HG02981 (cell line): Measurements from ENCODE around the gene CSF1.
A peak's percentile ranks its signal among the peaks of the same experiment; 100 is the strongest.

Source experiments
- ATAC-seq: cut with Tn5 transposase; IDR thresholded peaks from one replicate; pipeline ENCODE4 v1.9.1; 2021; ENCODE audit warnings: mild to moderate bottlenecking, moderate library complexity; ENCODE audit not compliant: unreplicated experiment

CSF1 gene

DNA sequence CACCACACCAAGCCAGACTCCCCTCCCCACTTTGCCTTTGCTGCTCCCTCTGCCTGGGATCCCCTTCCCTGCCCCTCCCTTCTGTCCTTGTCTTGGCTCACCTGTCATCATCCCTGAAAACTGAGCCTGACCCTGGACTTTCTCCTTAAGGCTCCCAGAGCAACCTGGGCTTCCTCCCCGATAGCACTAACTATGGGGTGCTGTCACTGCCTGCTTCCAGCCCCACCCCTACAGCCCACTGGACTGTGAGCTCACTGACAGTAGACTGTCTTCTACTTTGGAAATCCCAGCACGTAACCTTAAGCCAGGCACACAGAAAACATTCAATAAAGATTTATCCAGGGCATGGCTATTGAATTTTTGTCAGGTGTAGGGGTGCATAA lies 9.5 kb upstream of the CSF1 start:
- no peak for ATAC-seq

DNA sequence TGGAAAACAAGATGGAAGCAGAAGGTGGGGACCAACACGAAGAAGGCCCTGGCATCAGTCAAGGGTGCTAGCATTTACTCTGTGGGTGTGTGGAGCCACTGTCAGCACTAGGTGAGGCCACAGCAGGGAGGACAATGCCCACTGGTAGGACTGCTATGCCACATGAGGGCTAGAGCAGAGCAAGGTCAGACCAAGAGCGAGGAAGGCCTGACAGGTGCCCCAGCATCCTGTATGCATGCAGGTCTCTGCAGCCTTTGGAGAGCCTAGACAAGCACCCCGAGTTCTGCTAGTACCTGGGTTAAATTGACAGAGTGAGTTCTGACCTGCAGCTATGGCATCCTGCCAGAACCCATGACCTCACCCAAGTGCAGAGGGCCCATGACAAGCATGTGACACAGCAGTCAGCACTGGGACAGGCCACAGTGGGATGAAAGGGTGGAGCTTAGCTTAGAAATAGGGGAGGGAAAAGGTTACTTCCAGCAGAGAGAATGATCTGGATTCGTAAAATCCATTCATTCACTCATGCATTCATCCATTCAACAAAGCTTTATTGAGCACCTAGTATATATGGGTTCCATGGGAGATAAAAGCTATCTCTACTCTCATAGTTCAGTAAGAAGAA lies 9.0 kb upstream of the CSF1 start:
- no peak for ATAC-seq

DNA sequence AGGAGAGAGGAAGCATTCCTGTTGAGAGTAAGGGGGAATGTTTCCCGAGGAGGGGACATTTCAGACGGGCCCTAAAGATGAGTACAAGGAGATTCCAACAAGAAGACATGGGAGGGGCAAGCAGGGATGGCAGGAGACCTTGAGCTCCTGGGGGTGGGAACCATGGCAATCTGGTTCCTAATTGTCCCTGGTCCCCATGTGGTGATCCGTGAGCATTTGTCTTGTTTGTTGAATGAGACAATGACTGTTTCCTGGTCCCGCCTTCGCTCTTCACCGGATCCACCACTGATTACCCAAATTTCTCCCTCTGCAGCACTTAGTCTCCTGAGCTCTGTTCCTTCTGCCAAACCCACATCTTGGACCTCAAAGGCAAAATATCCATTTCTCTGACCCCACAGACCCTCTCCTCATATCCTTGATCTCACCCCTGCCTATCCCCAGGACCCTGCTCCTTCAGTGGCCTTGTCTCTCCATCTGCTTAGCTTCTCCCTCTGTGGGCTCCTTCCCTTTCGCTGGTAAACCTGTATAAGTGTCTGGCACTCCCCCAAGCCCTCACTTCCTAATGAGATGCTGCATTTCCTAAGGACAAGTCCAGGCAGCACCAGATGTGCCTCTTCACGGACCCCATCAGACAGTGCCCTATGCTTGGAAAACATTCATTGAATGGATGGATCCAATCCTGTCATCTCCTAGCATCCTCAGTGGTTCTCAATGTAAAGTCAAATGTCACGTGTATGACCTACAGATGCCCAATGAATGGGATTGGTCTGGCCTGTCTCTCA lies 8.3 kb upstream of the CSF1 start:
- ATAC-seq, result no peak

DNA sequence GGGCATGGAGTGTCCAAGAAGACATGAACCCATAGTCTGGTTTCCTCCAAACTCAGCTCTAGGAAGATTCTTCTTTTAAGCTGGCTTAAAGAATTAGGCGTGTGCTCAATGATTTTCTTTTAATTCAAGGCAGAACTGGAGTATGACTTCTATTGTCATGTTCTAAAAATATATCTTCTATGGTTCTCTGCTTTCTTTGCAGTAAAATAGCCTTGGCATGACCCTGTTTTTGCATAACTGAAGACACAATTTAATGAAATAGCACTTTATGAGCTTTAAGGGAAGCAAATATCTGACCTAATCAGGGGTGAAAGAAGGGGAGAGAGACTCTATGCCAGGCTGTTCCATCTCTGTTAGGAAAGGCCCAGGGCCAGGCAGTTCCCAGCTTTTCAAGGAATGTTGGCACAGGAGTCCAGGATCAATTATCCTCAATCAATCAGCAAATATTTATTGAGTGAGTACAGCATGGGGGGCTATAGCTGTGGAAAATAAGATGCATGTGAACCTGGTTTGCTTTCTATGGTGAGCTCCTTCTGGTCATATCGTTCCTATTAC lies 7.2 kb upstream of the CSF1 start:
- no peak for ATAC-seq

DNA sequence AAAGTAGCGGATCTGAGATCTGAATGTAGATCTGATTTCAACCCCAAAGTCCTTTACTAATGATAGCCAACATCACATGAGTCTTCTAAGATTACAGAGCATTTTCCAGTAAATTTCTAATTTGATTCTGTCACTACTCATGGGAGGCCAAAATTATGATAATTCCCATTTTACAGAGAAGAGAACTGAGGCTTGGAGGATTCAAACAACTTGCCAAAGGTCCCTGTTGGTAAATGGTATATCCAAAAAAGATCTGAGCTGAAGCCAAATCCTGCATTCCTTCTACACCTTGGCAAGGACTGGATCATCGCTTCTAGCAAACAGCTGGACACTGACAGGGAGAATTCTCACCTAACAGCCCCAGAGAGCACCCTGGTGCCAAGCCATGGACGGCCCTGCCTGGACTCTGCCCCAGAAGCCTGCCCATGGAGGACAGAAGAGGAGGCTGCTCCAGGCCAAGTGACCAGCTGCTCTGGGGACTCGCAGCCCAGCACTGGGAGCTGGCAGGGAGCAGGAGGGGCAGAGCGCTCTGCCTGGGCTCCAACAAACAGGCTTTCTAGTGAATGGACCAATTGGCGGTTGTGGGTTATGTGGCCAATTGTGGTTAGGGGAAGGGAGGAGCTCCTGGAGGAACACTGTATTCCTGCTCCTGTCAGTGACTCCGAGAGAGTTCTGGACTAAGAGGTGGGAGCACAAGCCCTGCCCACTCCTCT lies 6.4 kb upstream of the CSF1 start:
- ATAC-seq, result no peak

DNA sequence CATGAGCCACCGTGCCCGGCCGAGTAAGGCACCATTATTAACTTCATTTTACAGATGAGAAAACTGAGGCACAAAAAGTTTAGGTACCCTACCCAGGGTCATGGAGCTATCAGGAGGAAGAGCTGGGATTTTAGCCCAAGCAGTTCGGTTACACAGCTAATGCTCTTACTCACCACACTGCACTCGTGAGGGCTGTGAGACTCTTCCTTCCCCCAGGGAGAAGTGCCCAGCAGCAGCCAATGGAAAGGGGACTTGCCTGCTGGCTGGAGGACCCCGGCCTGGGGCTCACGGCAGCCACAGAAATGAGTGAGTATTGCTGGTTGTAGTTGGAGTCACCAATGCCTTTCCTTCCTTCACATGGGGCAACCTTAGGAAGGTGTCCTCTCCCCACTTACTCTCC lies 5.2 kb upstream of the CSF1 start:
- ATAC-seq, result no peak

DNA sequence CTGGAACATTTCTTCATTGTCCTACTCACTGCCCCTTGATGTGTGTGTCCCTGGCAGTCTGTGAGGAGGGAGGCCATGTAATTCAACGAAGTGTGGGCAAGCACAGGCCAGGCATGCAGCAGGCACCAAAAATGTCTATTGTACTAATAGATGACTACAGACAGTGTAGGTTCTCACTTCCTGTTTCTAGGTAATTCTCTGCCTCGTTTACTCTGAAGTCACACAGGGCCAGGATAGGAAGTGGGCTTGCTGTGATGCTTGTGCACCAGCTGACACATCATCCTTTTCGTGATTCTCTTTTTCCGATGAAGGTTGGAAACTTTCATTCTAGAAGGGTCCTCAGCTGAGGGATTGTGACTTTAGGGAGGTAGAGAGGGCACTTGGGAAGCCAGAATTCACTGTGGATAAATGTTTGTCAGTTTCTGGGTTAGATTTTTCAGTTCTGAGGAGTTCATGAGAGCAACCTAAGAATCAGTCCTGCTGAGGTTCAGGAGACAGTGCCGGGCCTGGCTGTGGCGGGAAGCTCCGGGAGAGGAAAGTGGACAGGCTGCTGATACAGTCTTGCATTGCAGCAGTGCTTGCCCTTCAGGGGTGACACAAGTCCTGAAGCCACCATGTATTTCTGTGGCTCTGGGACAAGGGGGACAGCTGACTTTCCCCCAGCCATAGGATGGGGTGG lies 4.3 kb upstream of the CSF1 start:
- ATAC-seq, result peak; percentile 86

DNA sequence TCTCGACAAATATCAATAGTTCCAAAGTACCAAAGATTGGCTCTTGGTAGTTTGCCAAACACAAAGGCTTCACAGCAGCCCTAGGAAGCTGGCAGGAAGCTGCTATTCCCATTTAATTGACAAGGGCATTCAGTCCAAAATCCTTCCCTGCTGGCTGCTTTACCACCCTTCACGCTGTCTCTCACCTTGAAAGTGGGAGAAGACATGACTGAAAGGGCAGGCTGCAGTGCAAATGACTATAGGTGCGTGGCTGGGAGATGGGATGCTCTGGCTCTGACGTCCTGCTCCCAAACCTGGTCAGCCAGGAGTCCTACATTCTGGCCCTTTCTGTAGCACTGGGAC lies 3.8 kb upstream of the CSF1 start:
- ATAC-seq, result no peak

DNA sequence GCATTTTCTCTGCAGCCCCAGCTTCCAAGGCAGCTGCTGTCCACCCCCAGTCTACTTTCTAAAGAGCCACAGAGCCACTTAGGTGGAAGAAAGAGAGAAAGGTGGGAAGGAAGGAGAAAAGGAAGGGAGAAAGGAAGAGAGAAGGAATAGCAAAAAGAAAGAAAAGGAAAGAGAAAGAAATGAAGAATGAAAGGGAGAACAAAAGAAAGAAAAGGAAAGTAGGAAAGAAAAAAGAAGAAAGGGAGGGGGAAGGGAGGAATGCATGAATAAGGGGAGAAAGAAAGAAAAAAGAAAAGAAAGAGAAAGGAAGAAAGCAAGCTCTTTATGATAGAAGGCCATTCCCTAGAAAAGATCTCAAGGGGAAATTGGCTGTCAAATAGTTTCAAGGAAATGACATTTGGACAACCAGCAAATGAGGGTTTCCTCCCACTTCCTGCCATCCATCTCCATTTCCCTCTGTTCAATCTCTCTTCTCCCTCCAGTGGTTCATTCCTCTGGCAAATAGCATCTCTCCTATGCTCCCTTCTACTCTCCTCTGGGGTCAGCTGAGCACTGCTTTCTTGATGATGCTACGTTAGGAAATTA lies 3.4 kb upstream of the CSF1 start:
- ATAC-seq, result no peak

DNA sequence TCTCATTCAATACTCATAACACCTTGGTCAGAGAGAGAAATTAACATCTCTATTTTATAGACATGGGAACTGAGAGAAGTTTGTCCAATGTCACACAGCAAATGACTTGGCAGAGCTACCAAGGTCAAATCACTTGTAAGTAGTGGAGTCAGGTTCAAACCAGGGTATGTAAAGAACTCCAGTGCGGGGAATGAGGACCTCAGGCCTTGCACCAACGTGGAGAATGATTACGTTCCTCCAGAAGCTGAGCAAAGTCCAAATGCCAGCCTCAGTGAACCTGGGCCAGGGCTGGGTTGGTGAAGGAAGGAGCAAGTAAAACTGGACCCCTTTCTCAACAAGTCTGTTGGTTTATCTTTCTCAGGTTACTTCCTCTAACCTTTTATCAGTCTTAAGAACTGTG lies 1.8 kb upstream of the CSF1 start:
- ATAC-seq, result no peak

DNA sequence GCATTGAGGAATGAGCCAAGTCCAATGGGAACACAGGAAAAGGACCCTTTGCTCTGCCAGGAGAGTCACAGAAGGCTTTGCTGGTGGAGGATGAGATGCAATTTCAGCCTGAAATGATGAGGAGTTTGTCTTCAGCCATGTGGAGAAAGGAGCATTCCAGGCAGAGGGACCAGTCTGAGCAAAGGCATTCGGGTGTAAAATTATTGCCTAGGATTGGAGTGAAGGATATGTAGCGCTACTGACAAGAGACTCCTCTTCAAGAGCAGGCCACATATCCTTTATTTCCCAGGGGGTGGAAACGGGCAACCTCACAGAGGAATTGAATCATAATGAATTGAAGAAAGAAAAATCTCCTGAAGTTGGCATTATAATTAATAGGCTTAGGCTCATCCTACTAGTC lies 1.1 kb upstream of the CSF1 start:
- no peak for ATAC-seq

DNA sequence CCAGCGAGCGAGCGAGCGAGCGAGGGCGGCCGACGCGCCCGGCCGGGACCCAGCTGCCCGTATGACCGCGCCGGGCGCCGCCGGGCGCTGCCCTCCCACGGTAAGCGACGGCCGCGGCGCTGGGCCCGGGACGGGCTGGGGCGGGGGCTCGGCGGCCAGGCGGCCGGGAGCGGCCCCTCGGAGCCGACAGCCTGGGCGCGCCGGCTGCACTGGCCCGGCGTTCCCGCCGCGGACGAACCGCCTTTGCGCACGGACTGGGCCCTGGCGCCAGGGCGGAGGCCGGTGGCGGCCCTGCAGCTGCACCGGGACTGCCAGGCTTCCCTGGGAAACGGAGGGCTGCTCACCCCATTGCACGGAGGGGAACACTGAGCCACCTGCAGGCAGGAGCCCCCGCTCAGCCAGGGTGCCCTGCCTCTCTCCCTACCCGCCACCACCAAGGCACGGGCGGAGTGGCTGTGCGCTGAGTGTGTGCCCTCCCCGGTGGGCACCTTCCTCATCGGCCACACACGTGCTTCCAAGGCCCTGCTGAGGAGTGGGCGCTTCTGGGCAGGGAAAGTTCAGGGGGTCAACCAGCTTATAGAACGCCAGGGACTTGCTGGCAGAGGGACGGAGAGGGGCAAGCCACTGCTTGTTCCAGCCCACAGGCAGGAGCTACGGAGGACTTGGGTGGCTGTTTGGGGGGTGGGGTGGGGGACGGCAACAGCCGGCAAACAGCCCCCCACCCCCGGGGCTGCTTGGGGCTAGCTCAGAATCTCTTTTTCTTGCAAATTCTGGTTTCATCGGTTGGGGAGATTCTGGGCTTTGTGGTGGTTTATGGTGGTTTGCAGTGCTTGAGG lies 532 bp downstream of the CSF1 start:
- ATAC-seq, result no peak

DNA sequence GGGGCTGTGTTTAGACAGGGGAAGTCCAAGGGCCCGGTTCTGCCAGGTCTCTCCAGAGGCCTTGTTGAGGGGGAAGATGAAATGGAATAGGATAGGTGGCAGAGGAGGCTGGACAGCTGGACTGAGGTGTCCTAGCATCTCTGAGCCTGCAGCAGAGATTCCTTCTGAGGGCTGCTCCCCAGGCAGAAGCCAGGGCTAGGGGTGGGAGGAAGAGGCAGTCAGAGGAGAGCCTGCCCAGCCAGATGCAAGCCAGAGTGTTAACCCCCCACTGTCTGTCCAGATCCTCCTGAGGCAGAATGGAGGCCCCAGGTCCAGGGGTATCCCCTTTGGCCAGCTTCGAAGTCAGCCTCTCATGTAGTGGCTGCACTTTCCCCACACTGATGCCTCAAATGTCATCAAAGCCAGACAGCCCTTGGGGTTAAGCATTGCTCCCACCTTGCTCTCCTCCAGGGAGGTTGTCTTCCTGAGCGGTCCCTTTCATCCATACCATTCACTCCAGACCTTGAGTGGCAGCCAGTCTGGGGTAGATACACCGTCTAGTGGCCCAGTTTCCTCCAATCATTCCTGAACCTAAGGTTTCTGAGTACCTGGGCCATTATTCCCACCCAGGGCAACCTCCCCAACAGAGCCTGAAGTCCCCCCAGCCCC lies 1.7 kb downstream of the CSF1 start:
- no peak for ATAC-seq

DNA sequence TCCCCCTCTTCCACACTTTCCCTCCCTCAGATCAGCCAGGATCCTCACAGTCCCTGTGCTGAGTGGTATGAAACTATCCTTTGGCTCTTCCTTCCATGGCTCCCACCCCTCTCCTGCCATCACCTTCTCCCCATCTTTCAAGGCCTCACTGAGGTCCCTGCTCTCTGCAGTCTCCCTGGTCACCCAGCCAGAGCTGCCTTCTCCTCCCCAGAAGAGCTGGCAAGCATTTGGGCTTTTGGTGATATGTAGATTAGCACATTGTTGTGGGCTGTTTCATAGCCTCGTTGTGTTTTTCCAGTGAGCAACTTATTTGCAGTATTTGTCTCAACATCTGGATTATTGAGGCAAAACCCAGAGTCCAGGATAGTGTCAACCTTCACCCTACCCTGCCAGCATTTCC lies 2.2 kb downstream of the CSF1 start:
- no peak for ATAC-seq

DNA sequence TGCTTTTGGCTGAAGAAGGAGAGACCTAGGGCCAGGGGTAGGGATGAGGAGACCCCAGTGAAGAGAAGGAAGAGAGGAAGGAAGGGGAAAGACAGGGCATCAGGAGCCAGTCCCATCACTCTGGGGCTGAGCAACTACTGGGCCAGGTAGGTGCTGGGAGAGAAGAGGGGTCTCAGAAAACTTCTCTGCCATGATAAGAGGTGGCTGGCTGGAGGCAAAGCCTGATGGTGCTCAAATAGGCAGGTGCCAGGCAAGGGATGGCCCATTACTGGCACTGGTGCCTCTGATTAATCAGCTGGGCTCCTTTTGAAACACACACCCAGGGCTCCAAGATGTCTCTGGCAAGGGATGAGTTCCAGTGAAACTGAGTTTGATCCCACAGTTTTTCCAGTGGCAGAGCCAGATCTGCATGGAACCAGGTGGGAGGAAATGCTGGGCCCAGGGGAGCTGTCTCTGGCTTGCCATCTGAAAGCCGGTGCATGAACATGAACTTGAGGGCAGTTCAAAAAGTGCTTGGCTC lies 2.8 kb downstream of the CSF1 start:
- ATAC-seq, result no peak

DNA sequence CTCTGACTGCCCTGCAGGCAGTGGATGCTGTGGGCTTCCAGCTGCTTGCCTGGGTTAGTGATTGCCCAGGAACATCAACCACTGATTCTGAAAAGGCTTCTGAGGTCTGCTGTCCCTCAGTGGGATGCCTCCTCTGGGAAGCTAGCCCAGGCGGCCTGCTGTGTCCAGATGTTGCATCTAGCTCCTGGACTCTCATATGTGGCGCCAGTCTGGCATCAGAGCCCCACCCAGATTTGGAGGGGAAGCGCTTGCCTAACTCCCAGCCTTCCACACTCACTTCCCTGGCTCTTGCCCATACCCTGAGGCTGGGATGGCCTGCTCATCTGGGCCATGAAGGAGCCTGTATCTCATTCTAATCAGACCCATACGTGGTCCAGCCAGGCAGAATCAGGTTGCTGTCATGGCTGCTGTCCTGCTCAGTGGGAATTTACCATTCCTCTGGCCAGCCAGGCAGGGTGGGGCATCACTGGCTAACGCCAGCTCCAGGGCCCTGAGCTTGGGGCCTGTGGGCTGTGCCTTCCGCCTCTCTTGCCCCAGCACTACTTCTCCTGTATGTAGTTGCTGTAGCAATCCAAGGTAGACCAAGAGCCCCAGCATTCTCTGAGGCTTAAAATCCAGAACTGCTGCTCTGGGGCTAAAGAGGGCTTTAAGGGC lies 4.1 kb downstream of the CSF1 start:
- no peak for ATAC-seq

DNA sequence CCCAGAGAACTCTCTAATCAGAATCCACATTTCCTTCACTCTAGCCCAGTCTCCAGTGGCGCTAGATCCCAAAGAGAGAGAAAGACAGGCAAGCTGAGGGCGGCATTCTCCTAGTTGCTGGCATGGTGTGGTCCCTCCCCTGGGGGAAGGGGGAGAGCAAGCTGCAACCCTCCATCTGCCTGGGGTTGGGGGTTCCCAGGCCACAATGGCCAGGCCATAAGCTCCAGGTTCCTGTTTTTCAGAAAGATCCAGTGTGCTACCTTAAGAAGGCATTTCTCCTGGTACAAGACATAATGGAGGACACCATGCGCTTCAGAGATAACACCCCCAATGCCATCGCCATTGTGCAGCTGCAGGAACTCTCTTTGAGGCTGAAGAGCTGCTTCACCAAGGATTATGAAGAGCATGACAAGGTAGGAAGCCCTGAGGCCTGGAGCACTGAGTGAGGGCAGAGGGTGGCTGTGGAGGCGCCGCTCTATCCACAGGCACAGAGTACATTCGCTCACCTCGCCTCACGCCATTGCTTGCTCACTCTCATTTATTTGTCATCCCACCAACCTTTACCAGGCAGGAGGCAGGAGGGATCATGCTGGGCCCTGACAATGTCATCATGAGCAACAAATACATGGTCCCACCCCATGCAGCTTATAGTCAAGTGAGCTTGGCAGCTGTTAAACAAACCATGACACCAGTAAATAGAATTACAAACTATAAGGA lies 6.6 kb downstream of the CSF1 start:
- ATAC-seq, result no peak
